ENCODE measurements around the gene ZCCHC8. TPM values are rescaled to one million over a fixed set of nuclear protein-coding genes. Genes with fewer than 3 reads are reported as not detected.
A peak's percentile ranks its signal among the peaks of the same experiment; 100 is the strongest.
"Not testable (repeated sequence)": the region's sequence is repeated elsewhere in the genome, so short reads cannot be mapped to it uniquely, and the experiment has no call there.

ZCCHC8 gene
- polyA plus RNA-seq, 3 donors: 9.1 to 13.8 (median 11.3) TPM

DNA sequence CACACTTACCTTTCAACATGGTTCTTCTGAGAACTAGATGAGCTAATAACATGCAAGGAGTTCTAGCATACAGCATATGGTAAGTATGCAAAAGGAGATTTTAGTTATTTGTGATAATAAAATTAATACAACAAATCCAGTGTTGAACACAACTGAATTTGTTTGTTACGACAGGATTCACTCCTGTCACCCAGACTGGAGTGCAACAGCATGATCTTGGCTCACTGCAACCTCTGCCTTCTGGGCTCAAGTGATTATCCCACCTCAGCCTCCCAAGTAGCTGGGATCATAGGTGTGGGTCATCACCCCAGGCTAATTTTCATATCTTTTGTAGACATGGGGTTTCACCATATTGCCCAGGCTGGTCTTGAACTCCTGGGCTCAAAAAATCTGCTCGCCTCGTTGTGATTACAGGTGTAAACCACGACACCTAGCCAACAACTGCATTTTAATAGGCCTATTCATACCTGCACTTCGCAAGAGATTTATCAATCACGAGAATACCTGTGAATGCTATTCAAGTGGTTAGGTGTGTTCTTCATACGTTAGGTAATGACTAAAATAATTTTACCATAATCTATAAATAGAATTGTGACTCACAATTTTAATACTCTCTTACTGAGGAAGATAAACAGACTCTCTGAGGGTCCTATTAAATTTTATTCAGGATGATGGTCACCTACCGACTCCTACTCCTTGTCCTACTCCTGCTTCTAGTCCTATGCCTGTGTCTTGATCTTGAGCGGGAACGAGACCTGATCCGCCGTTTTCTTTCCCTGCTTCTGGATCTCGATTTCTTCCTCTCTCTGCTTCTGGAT lies 16.0 kb upstream of the ZCCHC8 start:
- no peak overlapping the region for H3K27ac ChIP-seq (ENCODE audit: low read depth, low read length)
- 90 to 95% (median 92%) methylated on average over 13 of the region's 13 CpGs for WGBS, 3 donors

DNA sequence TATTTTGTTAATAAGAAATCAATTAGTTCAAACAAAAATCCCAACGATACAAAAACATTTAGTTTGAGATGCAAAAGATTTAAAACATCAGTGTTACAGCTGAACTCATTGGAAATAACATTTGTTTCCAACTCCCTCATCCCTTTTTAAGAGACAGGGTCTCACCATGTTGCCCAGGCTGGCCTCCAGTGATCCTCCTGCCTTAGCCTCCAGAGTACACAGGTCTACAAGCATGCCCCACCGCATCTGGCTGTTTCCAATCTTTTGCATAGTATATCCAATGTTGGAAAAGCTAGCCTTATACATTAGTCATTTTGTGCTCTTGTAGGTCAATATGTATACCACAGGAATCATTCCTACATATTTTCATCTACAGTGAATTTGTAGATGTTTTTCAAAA lies 14.5 kb upstream of the ZCCHC8 start:
- 89 to 99% (median 94%) methylated on average over 2 of the region's 2 CpGs for WGBS, 3 donors
- no peak overlapping the region for H3K27ac ChIP-seq (ENCODE audit: low read depth, low read length)

- H3K27ac ChIP-seq (ENCODE audit: low read depth, low read length): no peak overlapping the region
- 92 to 97% (median 94%) methylated on average over 4 of the region's 4 CpGs for WGBS, 3 donors
Measured at GRCh38 chr12:122513660-122514059, 12.9 kb upstream of the ZCCHC8 start.

- WGBS, 3 donors: 85 to 92% (median 91%) methylated on average over 3 of the region's 3 CpGs
- not testable (repeated sequence) for H3K27ac ChIP-seq (ENCODE audit: low read depth, low read length)
Measured at GRCh38 chr12:122513028-122513427, 12.3 kb upstream of the ZCCHC8 start.

GRCh38 chr12:122508163-122508562 lies 7.4 kb upstream of the ZCCHC8 start:
- H3K27ac ChIP-seq (ENCODE audit: low read depth, low read length): no peak overlapping the region
- 89 to 94% (median 92%) methylated on average over 5 of the region's 5 CpGs for WGBS, 3 donors

GRCh38 chr12:122506393-122506938 lies 5.7 kb upstream of the ZCCHC8 start:
- WGBS, 3 donors: 94 to 95% (median 94%) methylated on average over 5 of the region's 5 CpGs
- H3K27ac ChIP-seq (ENCODE audit: low read depth, low read length): no peak overlapping the region

GRCh38 chr12:122505419-122506051 lies 4.8 kb upstream of the ZCCHC8 start:
- H3K27ac ChIP-seq (ENCODE audit: low read depth, low read length): no peak overlapping the region
- 80 to 84% (median 81%) methylated on average over 11 of the region's 11 CpGs for WGBS, 3 donors

- WGBS, 3 donors: 81 to 88% (median 83%) methylated on average over 6 of the region's 6 CpGs
- no peak overlapping the region for H3K27ac ChIP-seq (ENCODE audit: low read depth, low read length)
Measured at GRCh38 chr12:122503783-122504590, 3.3 kb upstream of the ZCCHC8 start.

DNA sequence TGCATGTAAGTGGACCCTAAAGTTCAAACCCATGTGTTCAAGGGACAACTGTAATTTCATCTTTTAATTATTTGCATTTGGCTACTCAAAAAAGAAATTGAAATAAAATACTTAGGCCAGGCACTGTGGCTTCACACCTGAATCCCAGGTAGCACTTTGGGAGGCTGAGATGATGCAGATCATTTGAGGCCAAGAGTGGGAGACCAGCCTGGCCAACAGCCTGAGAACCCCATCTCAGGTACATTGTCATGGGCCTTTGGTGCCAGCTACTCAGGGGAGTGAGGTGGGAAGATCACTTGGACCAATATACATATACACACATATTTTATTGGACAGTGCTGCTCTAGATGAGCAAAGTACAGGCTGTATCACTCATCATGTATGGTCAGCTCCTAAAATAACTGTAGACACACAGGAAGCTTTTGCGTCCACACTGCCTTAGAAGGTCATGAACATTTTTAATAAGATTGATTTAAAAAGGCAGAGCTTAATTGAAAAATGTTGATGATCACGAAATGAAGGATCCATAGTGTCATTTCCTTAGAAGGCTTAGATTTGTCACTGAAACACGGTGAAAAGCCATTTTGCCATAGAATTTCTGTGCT lies 2.5 kb upstream of the ZCCHC8 start:
- WGBS, 3 donors: 87 to 89% (median 89%) methylated on average over 3 of the region's 3 CpGs

GRCh38 chr12:122501489-122501989 lies 807 bp upstream of the ZCCHC8 start:
- H3K27ac ChIP-seq (ENCODE audit: low read depth, low read length): no peak overlapping the region
- 66 to 84% (median 69%) methylated on average over 9 of the region's 9 CpGs for WGBS, 3 donors

More for the DNA sequence above, 2.5 kb upstream of the ZCCHC8 start:
- H3K27ac ChIP-seq (ENCODE audit: low read depth, low read length): no peak overlapping the region

GRCh38 chr12:122499991-122500684 lies 594 bp downstream of the ZCCHC8 start:
- H3K27ac ChIP-seq (ENCODE audit: low read depth, low read length): peak overlapping the region; percentile 91
- 1% methylated on average over 34 to 47 of the region's 47 CpGs for WGBS, 3 donors

DNA sequence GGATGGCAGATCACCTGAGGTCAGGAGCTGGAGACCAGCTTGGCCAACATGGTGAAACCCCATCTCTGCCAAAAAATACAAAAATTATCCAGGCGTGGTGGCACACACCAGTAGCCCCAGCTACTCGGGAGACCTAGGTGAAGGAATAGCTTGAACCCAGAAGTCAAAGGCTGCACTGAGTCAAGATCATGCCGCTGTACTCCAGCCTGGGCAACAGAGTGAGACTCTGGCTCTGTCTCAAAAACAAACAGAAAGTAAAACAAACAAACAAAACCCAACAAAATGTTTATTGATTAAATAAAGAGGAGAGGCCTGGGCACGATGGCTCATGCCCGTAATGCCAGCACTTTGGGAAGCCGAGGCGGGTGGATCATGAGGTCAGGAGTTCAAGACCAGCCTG lies 5.5 kb downstream of the ZCCHC8 start:
- 91 to 95% (median 92%) methylated on average over 7 of the region's 7 CpGs for WGBS, 3 donors
- H3K27ac ChIP-seq (ENCODE audit: low read depth, low read length): no peak overlapping the region

DNA sequence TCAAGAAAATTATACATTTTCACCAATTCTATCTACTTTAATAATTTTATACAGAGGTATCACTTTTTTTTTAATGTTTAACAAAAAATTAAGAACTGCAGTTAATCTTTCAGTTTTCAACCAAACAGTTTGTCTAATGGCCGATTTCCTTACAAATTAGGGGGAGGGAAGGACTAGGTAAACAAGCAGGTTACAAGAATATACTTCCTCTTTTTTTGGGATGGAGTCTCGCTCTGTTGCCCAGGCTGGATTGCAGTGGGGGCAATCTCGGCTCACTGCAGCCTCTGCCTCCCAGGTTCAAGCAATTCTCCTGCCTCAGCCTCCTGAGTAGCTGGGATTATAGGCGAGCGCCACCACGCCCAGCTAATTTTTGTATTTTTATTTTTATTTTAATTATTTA lies 7.5 kb downstream of the ZCCHC8 start:
- H3K27ac ChIP-seq (ENCODE audit: low read depth, low read length): not testable (repeated sequence)

DNA sequence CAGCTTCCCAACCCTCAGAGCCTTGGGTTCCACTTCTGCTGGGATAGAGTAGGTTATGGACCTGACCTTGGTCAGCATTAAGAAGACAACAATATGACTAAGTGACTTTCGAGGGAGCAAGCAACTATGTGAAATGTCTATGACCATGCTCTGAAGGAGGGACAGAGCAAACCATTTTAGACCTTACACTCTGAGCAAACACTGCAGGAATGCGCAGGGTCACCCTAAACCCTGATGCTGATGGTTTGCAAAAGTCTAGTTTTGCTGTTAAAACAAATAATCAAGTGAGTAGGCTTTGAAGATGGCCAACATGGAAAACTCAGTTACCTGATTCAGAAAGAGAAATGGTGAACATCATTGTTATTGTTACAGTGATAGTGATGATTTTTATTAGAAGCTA lies 8.7 kb downstream of the ZCCHC8 start:
- WGBS, 3 donors: 85 to 100% (median 98%) methylated on average over 2 of the region's 2 CpGs
- H3K27ac ChIP-seq (ENCODE audit: low read depth, low read length): no peak overlapping the region

More for the DNA sequence above, 7.5 kb downstream of the ZCCHC8 start:
- 77 to 85% (median 78%) methylated on average over 6 of the region's 6 CpGs for WGBS, 3 donors

DNA sequence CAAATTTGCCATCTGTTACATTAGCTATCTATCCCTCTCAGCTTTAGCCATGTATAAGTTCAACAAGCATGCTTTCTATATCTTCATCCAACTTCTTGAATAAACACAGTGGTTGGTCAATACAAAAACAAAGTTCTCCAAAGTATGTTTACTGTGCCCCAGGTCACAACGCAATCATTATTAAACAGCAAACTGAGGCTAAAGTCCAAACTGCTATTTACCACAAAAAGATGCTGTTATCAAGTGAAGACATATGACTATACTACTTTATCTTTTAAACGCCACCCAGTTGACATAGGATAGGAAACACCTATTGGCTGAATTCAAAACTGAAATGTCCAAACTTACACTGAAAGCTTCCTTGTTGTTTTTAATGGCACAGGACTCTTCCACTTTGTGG lies 11.7 kb downstream of the ZCCHC8 start:
- 49 to 96% (median 90%) methylated on average over 2 of the region's 2 CpGs for WGBS, 3 donors
- H3K27ac ChIP-seq (ENCODE audit: low read depth, low read length): no peak overlapping the region

DNA sequence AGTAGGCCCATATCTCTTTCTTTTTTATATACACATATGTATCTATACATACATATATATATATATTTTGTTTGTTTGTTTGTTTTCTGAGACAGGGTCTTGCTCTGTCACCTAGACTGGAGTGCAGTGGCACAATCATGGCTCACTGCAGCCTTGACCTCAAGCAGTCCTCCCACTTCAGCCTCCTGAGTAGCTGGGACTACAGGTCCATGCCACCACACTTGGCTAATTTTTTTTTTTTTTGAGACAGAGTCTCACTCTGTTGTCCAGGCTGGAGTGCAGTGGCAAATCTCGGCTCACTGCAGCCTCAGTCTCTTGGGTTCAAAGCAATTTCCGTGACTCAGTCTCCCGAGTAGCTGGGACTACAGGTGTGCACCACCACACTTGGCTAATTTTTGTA lies 12.9 kb downstream of the ZCCHC8 start:
- 93 to 100% (median 98%) methylated on average over 3 of the region's 3 CpGs for WGBS, 3 donors
- H3K27ac ChIP-seq (ENCODE audit: low read depth, low read length): not testable (repeated sequence)

DNA sequence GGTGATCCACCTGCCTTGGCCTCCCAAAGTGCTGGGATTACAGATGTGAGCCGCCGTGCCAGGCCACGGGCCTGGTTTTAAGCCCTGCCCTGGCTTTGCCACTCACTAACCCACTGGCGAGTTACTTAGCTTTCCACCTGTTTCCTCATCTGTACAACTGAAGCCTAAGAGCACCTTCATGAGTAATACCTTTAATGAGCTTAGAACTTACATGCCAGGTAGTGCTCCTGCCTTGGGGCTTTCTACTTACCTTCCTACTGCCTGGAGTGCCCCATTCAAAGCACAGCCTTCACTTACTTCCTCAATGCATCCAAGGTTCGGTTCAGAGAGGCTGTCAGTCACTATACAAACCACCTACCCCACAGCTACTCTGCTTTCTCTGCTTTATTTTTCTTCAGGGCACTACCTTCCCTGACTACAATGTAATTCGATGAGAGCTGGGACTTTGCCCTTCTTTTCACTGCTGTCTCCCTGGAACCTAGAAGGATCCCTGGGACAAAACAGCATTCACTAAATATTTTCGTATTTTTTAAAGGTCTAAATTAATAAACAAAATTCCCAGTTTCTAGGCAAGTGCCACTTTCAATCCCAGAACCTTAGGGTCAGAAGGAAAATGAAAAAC lies 13.8 kb downstream of the ZCCHC8 start:
- no peak overlapping the region for H3K27ac ChIP-seq (ENCODE audit: low read depth, low read length)
- 95 to 97% (median 97%) methylated on average over 7 of the region's 7 CpGs for WGBS, 3 donors

All from adipose tissue (tissue), 3 donors.